IPS-18c (cell line): ENCODE data around the gene IL5.
"Not testable (repeated sequence)": the region's sequence is repeated elsewhere in the genome, so short reads cannot be mapped to it uniquely, and the experiment has no call there.

Experiments used
- H3K4me3 ChIP-seq: 2 replicates; pipeline ENCODE4 v1.7.0; 2013; ENCODE audit warnings: low read depth, mild to moderate bottlenecking, low read length, moderate library complexity; ENCODE audit not compliant: insufficient read depth
- H3K9me3 ChIP-seq: one replicate; pipeline ENCODE4 v1.6.1; 2013; ENCODE audit warnings: mild to moderate bottlenecking, low read length, moderate library complexity; ENCODE audit not compliant: control insufficient read depth, insufficient read depth

IL5 gene

GRCh38 chr5:132546108-132546507 lies 2.8 kb upstream of the IL5 start:
- no peak overlapping the region for H3K4me3 ChIP-seq
- H3K9me3 ChIP-seq = no peaks in the 10 kb centered on the region

GRCh38 chr5:132540764-132541163 lies 2.6 kb downstream of the IL5 start:
- Histone ChIP-seq H3K4me3 (no peak overlapping the region), H3K9me3 (no peaks in the 10 kb centered on the region)

GRCh38 chr5:132540149-132540548 lies 3.2 kb downstream of the IL5 start:
- Histone ChIP-seq H3K9me3 (no peaks in the 10 kb centered on the region), H3K4me3 (no peak overlapping the region)

GRCh38 chr5:132539716-132540115 lies 3.6 kb downstream of the IL5 start:
- H3K9me3 ChIP-seq = no peaks in the 10 kb centered on the region
- H3K4me3 ChIP-seq = no peak overlapping the region

GRCh38 chr5:132530946-132531345 lies 12.4 kb downstream of the IL5 start:
- H3K4me3 ChIP-seq = no peak overlapping the region
- H3K9me3 ChIP-seq = no peaks in the 10 kb centered on the region

GRCh38 chr5:132528866-132529634 lies 14.3 kb downstream of the IL5 start:
- Histone ChIP-seq H3K9me3 (no peaks in the 10 kb centered on the region), H3K4me3 (no peak overlapping the region)

- Histone ChIP-seq H3K4me3 (no peak overlapping the region), H3K9me3 (no peaks in the 10 kb centered on the region)
Measured at GRCh38 chr5:132528021-132528420, 15.3 kb downstream of the IL5 start.

GRCh38 chr5:132526974-132527564 lies 16.3 kb downstream of the IL5 start:
- Histone ChIP-seq H3K4me3 (no peak overlapping the region), H3K9me3 (no peaks in the 10 kb centered on the region)

GRCh38 chr5:132526290-132526973 lies 16.9 kb downstream of the IL5 start:
- no peak overlapping the region for H3K4me3 ChIP-seq
- no peaks in the 10 kb centered on the region for H3K9me3 ChIP-seq

GRCh38 chr5:132525299-132525724 lies 18.0 kb downstream of the IL5 start:
- Histone ChIP-seq H3K4me3 (no peak overlapping the region), H3K9me3 (no peaks in the 10 kb centered on the region)

GRCh38 chr5:132524877-132525276 lies 18.4 kb downstream of the IL5 start:
- not testable (repeated sequence) for H3K4me3 ChIP-seq, H3K9me3 ChIP-seq

- not testable (repeated sequence) for H3K9me3 ChIP-seq, H3K4me3 ChIP-seq
Measured at GRCh38 chr5:132522067-132522466, 21.3 kb downstream of the IL5 start.

GRCh38 chr5:132513618-132514336 lies 29.5 kb downstream of the IL5 start:
- not testable (repeated sequence) for H3K9me3 ChIP-seq, H3K4me3 ChIP-seq

- Histone ChIP-seq H3K9me3 (no peaks in the 10 kb centered on the region), H3K4me3 (no peak overlapping the region)
Measured at GRCh38 chr5:132510076-132510475, 33.2 kb downstream of the IL5 start.

- Histone ChIP-seq H3K4me3 (no peak overlapping the region), H3K9me3 (no peaks in the 10 kb centered on the region)
Measured at GRCh38 chr5:132506094-132506692, 37.1 kb downstream of the IL5 start.

- Histone ChIP-seq H3K4me3 (no peak overlapping the region), H3K9me3 (no peaks in the 10 kb centered on the region)
Measured at GRCh38 chr5:132505641-132506040, 37.7 kb downstream of the IL5 start.

- H3K9me3 ChIP-seq = no peaks in the 10 kb centered on the region
- H3K4me3 ChIP-seq = no peak overlapping the region
Measured at GRCh38 chr5:132504746-132505145, 38.6 kb downstream of the IL5 start.
